Measurements from ENCODE around the gene DMWD. TPM values are rescaled to one million over a fixed set of nuclear protein-coding genes. Genes with fewer than 3 reads are reported as not detected.

The DMWD gene
- total RNA-seq, 1 donor from 2014 or later: 95.3 TPM

- Mint-ChIP-seq H3K27ac (ENCODE audit: unreplicated experiment) (no peak overlapping the region), H3K4me1 (ENCODE audit: unreplicated experiment) (no peaks in the 10 kb centered on the region), H3K4me3 (ENCODE audit: unreplicated experiment) (peak overlapping the region; percentile 40), H3K36me3 (ENCODE audit: low read depth, unreplicated experiment) (peaks cover 6% of the 10 kb centered on the region), H3K9me3 (ENCODE audit: unreplicated experiment) (no peaks in the 10 kb centered on the region), H3K27me3 (ENCODE audit: unreplicated experiment) (peaks cover 11% of the 10 kb centered on the region)
- TF ChIP-seq CTCF (IDR thresholded peaks at IDR 0.05; ENCODE audit: unreplicated experiment): no peak
- no peak for DNase-seq (ENCODE audit: low spot score)
Observed at GRCh38 chr19:45812297-45812696, 19.7 kb upstream of the DMWD start.

- H3K4me3 Mint-ChIP-seq (ENCODE audit: unreplicated experiment): no peak overlapping the region
- peaks cover 6% of the 10 kb centered on the region for H3K36me3 Mint-ChIP-seq (ENCODE audit: low read depth, unreplicated experiment)
- TF ChIP-seq CTCF (IDR thresholded peaks at IDR 0.05; ENCODE audit: unreplicated experiment): no peak
- peaks cover 14% of the 10 kb centered on the region for H3K27me3 Mint-ChIP-seq (ENCODE audit: unreplicated experiment)
- H3K27ac Mint-ChIP-seq (ENCODE audit: unreplicated experiment): no peak overlapping the region
- H3K9me3 Mint-ChIP-seq (ENCODE audit: unreplicated experiment): no peaks in the 10 kb centered on the region
- H3K4me1 Mint-ChIP-seq (ENCODE audit: unreplicated experiment): no peaks in the 10 kb centered on the region
- DNase-seq (ENCODE audit: low spot score): no peak
Observed at GRCh38 chr19:45809643-45810159, 17.1 kb upstream of the DMWD start.

- no peak for TF ChIP-seq CTCF (IDR thresholded peaks at IDR 0.05; ENCODE audit: unreplicated experiment)
- no peaks in the 10 kb centered on the region for H3K36me3 Mint-ChIP-seq (ENCODE audit: low read depth, unreplicated experiment)
- H3K4me3 Mint-ChIP-seq (ENCODE audit: unreplicated experiment): no peak overlapping the region
- H3K27me3 Mint-ChIP-seq (ENCODE audit: unreplicated experiment): peaks cover 12% of the 10 kb centered on the region
- DNase-seq (ENCODE audit: low spot score): no peak
- H3K27ac Mint-ChIP-seq (ENCODE audit: unreplicated experiment): no peak overlapping the region
- no peaks in the 10 kb centered on the region for H3K9me3 Mint-ChIP-seq (ENCODE audit: unreplicated experiment)
- H3K4me1 Mint-ChIP-seq (ENCODE audit: unreplicated experiment): no peaks in the 10 kb centered on the region
Observed at GRCh38 chr19:45805719-45806118, 13.1 kb upstream of the DMWD start.

GRCh38 chr19:45804959-45805230 is 12.2 kb upstream of the DMWD start:
- TF ChIP-seq CTCF (IDR thresholded peaks at IDR 0.05; ENCODE audit: unreplicated experiment): no peak
- H3K27me3 Mint-ChIP-seq (ENCODE audit: unreplicated experiment): peaks cover 14% of the 10 kb centered on the region
- no peak overlapping the region for H3K4me3 Mint-ChIP-seq (ENCODE audit: unreplicated experiment)
- no peaks in the 10 kb centered on the region for H3K36me3 Mint-ChIP-seq (ENCODE audit: low read depth, unreplicated experiment)
- no peak overlapping the region for H3K27ac Mint-ChIP-seq (ENCODE audit: unreplicated experiment)
- DNase-seq (ENCODE audit: low spot score): no peak
- H3K9me3 Mint-ChIP-seq (ENCODE audit: unreplicated experiment): no peaks in the 10 kb centered on the region
- H3K4me1 Mint-ChIP-seq (ENCODE audit: unreplicated experiment): no peaks in the 10 kb centered on the region

- no peaks in the 10 kb centered on the region for H3K9me3 Mint-ChIP-seq (ENCODE audit: unreplicated experiment)
- peaks cover 15% of the 10 kb centered on the region for H3K27me3 Mint-ChIP-seq (ENCODE audit: unreplicated experiment)
- no peak for DNase-seq (ENCODE audit: low spot score)
- no peak overlapping the region for H3K4me3 Mint-ChIP-seq (ENCODE audit: unreplicated experiment)
- H3K4me1 Mint-ChIP-seq (ENCODE audit: unreplicated experiment): no peaks in the 10 kb centered on the region
- H3K27ac Mint-ChIP-seq (ENCODE audit: unreplicated experiment): no peak overlapping the region
- no peaks in the 10 kb centered on the region for H3K36me3 Mint-ChIP-seq (ENCODE audit: low read depth, unreplicated experiment)
- no peak for TF ChIP-seq CTCF (IDR thresholded peaks at IDR 0.05; ENCODE audit: unreplicated experiment)
Observed at GRCh38 chr19:45804140-45804958, 11.7 kb upstream of the DMWD start.

Measured in endothelial cell (in vitro differentiated cells).